RWPE1 (cell line): ENCODE data around the gene MAP3K4.

ENCODE experiments used
- CTCF ChIA-PET: fragments of 350-600 bp; sonication (Branson Sonifier 250); formaldehyde crosslinking; extraction: SDS; loops from one replicate; lab custom pipeline; 2021; lab: Yijun Ruan, JAX
- POLR2A ChIA-PET: fragments of 400-600 bp; formaldehyde crosslinking; extraction: SDS; loops from one replicate; lab custom pipeline; 2020; ENCODE audit warnings: antibody characterized with exemption; ENCODE audit not compliant: low non-redundant PET; lab: Yijun Ruan, JAX
- DNase-seq: peaks from one replicate; pipeline ENCODE4 v3.0.0; 2012; ENCODE audit warnings: low spot score
- H3K27ac ChIP-seq: fragments of 450-650 bp; 2 replicates; pipeline ENCODE4 v1.5.1; 2017
- CTCF ChIP-seq: fragments of 450-650 bp; conservative IDR thresholded peaks from 2 replicates; pipeline ENCODE4 v1.5.1; 2017; ENCODE audit warnings: low read depth, mild to moderate bottlenecking

Gene MAP3K4

GRCh38 chr6:161010418-161010817, 18.8 kb downstream of the MAP3K4 start:
- H3K27ac ChIP-seq, result no peak overlapping the region
- ChIA-PET CTCF (interaction anchor here (0.7 kb wide), 1 partner anchor 38 kb away, joined by 3 read pairs; no protein-coding TSS in a partner anchor), POLR2A (no interaction called here)
- no peak for TF ChIP-seq CTCF
- DNase-seq, result peak; percentile 37

GRCh38 chr6:161011492-161012480, 20.2 kb downstream of the MAP3K4 start:
- POLR2A ChIA-PET, result no interaction called here
- CTCF ChIA-PET, result no interaction called here
- TF ChIP-seq CTCF, result no peak
- no peak overlapping the region for H3K27ac ChIP-seq
- no peak for DNase-seq

GRCh38 chr6:161013695-161014094, 22.1 kb downstream of the MAP3K4 start:
- no peak overlapping the region for H3K27ac ChIP-seq
- DNase-seq, result no peak
- no peak for TF ChIP-seq CTCF
- ChIA-PET POLR2A (no interaction called here), CTCF (no interaction called here)

GRCh38 chr6:161017766-161018564, 26.4 kb downstream of the MAP3K4 start:
- ChIA-PET POLR2A (no interaction called here), CTCF (no interaction called here)
- H3K27ac ChIP-seq, result no peak overlapping the region
- no peak for DNase-seq
- no peak for TF ChIP-seq CTCF

- ChIA-PET POLR2A (no interaction called here), CTCF (no interaction called here)
- TF ChIP-seq CTCF, result no peak
- H3K27ac ChIP-seq, result no peak overlapping the region
- DNase-seq, result no peak
Measured at GRCh38 chr6:161019324-161019839, 27.8 kb downstream of the MAP3K4 start.

- H3K27ac ChIP-seq, result no peak overlapping the region
- TF ChIP-seq CTCF, result no peak
- POLR2A ChIA-PET, result no interaction called here
- DNase-seq, result no peak
- CTCF ChIA-PET, result interaction anchor here (0.6 kb wide), 1 partner anchor 22 kb away, joined by 3 read pairs; no protein-coding TSS in a partner anchor
Measured at GRCh38 chr6:161021543-161021942, 30.0 kb downstream of the MAP3K4 start.
